B cell (primary cell): ENCODE data around the gene SCN3B. TPM values are rescaled to one million over a fixed set of nuclear protein-coding genes. Genes with fewer than 3 reads are reported as not detected.

Source experiments
- ATAC-seq: fragments of 200-7000 bp; cut with Tn5 transposase; one replicate; pipeline ENCODE4 v1.10.0; 2021; ENCODE audit warnings: low read depth, mild to moderate bottlenecking, moderate number of reproducible peaks, moderate library complexity
- CTCF ChIA-PET: fragments of 350-600 bp; sonication (Branson Sonifier 250); formaldehyde crosslinking; loops from one replicate; lab custom pipeline; 2021; ENCODE audit warnings: antibody characterized with exemption, inconsistent platforms; lab: Charles Lee
- POLR2A ChIA-PET: fragments of 350-600 bp; sonication (Branson Sonifier 250); formaldehyde crosslinking; loops from one replicate; lab custom pipeline; 2021; ENCODE audit warnings: antibody characterized with exemption; lab: Charles Lee
- DNase-seq: peaks from one replicate; pipeline ENCODE4 v3.0.0; 2013
- H2AFZ ChIP-seq: 2 replicates; pipeline ENCODE4 v1.6.1; 2012; ENCODE audit warnings: mild to moderate bottlenecking, low read depth, low read length; ENCODE audit not compliant: insufficient read depth, poor library complexity, severe bottlenecking
- H3K27ac ChIP-seq, 2 donors: 1 replicate in 1 of 2; 2 replicates in 1 of 2; pipeline ENCODE4 v1.5.1; 2012 to 2013; ENCODE audit warnings: low read length in 2 of 2, mild to moderate bottlenecking in 2 of 2, moderate library complexity in 1 of 2
- H3K27me3 ChIP-seq, 4 experiments: fragments of 200-600 bp in 1 of 4; sonication (generic) in 1 of 4; replicated peaks in 1 of 4; 1 replicate in 2 of 4; 2 replicates in 2 of 4; pipeline versions ENCODE4 v1.6.1 to v1.7.0; 2013 to 2016; ENCODE audit warnings: low read length in 3 of 4, mild to moderate bottlenecking in 2 of 4, mixed read lengths in 1 of 4, moderate library complexity in 1 of 4; ENCODE audit not compliant: insufficient read depth in 4 of 4, control insufficient read depth in 3 of 4; ENCODE audit errors: control extremely low read depth in 1 of 4
- H3K36me3 ChIP-seq, 2 experiments: replicated peaks in 1 of 2; 1 replicate in 1 of 2; 2 replicates in 1 of 2; pipeline versions ENCODE4 v1.6.1 to v1.7.1; 2013; ENCODE audit warnings: low read length in 1 of 2; ENCODE audit not compliant: insufficient read depth in 2 of 2, control insufficient read depth in 1 of 2; ENCODE audit errors: control extremely low read depth in 1 of 2, extremely low read depth in 1 of 2
- H3K4me1 ChIP-seq, 2 donors: fragments of 200-600 bp in 1 of 2; sonication (generic) in 1 of 2; 1 replicate in 1 of 2; 2 replicates in 1 of 2; pipeline versions ENCODE4 v1.5.1 to v1.6.1; 2013 to 2017; ENCODE audit warnings: low read length in 2 of 2; ENCODE audit not compliant: control insufficient read depth in 2 of 2, insufficient read depth in 2 of 2
- H3K4me2 ChIP-seq: replicated peaks from 2 replicates; pipeline ENCODE3; 2012; ENCODE audit warnings: mild to moderate bottlenecking, low read depth, low read length; ENCODE audit not compliant: poor library complexity, severe bottlenecking
- H3K4me3 ChIP-seq, 5 experiments: fragments of 200-600 bp in 1 of 5; sonication (generic) in 1 of 5; 1 replicate in 3 of 5; 2 replicates in 2 of 5; pipeline versions ENCODE4 v1.5.1 to v1.7.0; 2011 to 2016; ENCODE audit warnings: low read length in 4 of 5, mild to moderate bottlenecking in 4 of 5, low read depth in 2 of 5, control low read depth in 1 of 5, moderate library complexity in 1 of 5; ENCODE audit not compliant: insufficient read depth in 1 of 5; ENCODE audit errors: control extremely low read depth in 1 of 5, extremely low read depth in 1 of 5
- H3K79me2 ChIP-seq: fragments of 200-600 bp; sonication (generic); one replicate; pipeline ENCODE4 v1.6.0; 2016; ENCODE audit warnings: low read length; ENCODE audit not compliant: control insufficient read depth, insufficient read depth
- H3K9ac ChIP-seq: fragments of 200-600 bp; sonication (generic); 2 replicates; pipeline ENCODE4 v1.6.1; 2017; ENCODE audit warnings: mild to moderate bottlenecking, low read length, moderate library complexity
- H3K9me3 ChIP-seq, 3 donors: one replicate each; pipeline versions ENCODE4 v1.6.1 to v1.7.1; 2013; ENCODE audit warnings: low read length in 2 of 3; ENCODE audit not compliant: control insufficient read depth in 2 of 3, insufficient read depth in 1 of 3; ENCODE audit errors: control extremely low read depth in 1 of 3
- H4K20me1 ChIP-seq: 2 replicates; pipeline ENCODE4 v1.6.0; 2012; ENCODE audit warnings: mild to moderate bottlenecking, low read length; ENCODE audit not compliant: insufficient read depth, control insufficient read depth, poor library complexity, severe bottlenecking
- H3K27ac Mint-ChIP-seq: one replicate; pipeline ENCODE4 v1.8.0; 2021; ENCODE audit warnings: mixed read lengths
- H3K27me3 Mint-ChIP-seq: one replicate; pipeline ENCODE4 v1.8.0; 2021; ENCODE audit warnings: mixed read lengths
- H3K4me1 Mint-ChIP-seq: one replicate; pipeline ENCODE4 v1.8.0; 2021; ENCODE audit warnings: mixed read lengths
- H3K4me3 Mint-ChIP-seq: one replicate; pipeline ENCODE4 v1.8.0; 2021; ENCODE audit warnings: mixed read lengths
- H3K9me3 Mint-ChIP-seq: one replicate; pipeline ENCODE4 v1.8.0; 2022; ENCODE audit warnings: mixed read lengths; ENCODE audit not compliant: insufficient read depth
- EZH2 ChIP-seq: IDR thresholded peaks from 2 replicates; pipeline ENCODE4 v1.6.1; 2012; ENCODE audit warnings: borderline replicate concordance, low read depth, mild to moderate bottlenecking, moderate library complexity, low read length; ENCODE audit not compliant: insufficient read depth, poor library complexity, severe bottlenecking
- WGBS: methylation state at CpG from one replicate; pipeline ENCODE4 v1.1.5; 2013; ENCODE audit warnings: missing lambda C conversion rate; ENCODE audit not compliant: insufficient coverage; 5-methylcytosine and 5-hydroxymethylcytosine counted together
- intact Hi-C: fragments of 100-400 bp; cut with micrococcal nuclease; formaldehyde crosslinking; loops from one replicate; pipeline ENCODE4 v1.10.0; 2022
- polyA plus RNA-seq: library from polyadenylated mRNA; depleted of rRNA; stranded (reverse); fragments of >200 nt; gene quantifications from 2 replicates; pipeline ENCODE4 v1.2.3, GENCODE V29; 2012
- total RNA-seq, 2 donors: library from RNA; stranded (reverse); fragments of 120-200 nt in 1 of 2; gene quantifications; 1 replicate in 1 of 2; 2 replicates in 1 of 2; pipeline versions ENCODE4 v1.2.3 to v1.2.4, GENCODE V29; 2013 to 2022
- TF ChIP-seq, protein P1 (sequence below): fragments of 200-600 bp; IDR thresholded peaks from one replicate; pipeline ENCODE4 v1.8.0; 2022; ENCODE audit warnings: antibody characterized with exemption, mild to moderate bottlenecking

SCN3B gene
- total and polyA plus RNA-seq, 2 donors (not counting 1 experiment from before 2014, with no cell fraction given) = not detected

DNA sequence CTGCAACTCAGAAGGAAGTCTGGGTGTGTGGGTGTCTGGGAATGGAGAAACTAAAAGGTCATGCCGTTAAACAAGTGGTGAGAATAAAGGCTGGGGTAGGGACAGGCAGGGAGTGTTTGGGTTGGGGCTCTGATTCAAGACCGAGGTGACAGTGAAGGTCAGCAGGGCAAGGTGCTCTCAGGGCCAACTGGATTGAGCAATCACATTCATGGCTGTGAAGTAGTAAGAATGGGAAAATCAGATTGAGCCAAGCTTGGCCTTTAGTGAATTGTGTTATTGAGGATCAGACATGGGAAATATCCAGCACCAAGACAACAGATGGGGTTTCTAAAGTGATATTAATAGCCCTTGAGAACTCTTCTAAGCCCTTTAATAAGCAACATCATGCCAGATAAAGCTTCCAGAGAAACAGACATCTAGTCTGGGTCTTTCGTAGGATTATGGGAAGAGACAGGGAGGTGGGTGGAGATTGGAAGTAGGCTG lies 24.3 kb downstream of the SCN3B start:
- Histone ChIP-seq H4K20me1 (no peaks in the 10 kb centered on the region), H3K9me3 (no peaks in the 10 kb centered on the region), H3K4me2 (no peak overlapping the region), H3K27ac (no peak overlapping the region), H3K4me1 (no peaks in the 10 kb centered on the region), H3K4me3 (no peak overlapping the region), H3K9ac (no peak overlapping the region), H3K27me3 (no peaks in the 10 kb centered on the region), H3K79me2 (no peaks in the 10 kb centered on the region), H2AFZ (no peak overlapping the region), H3K36me3 (no peaks in the 10 kb centered on the region)
- ChIA-PET POLR2A (no interaction called here), CTCF (no interaction called here)
- DNase-seq (no peak), ATAC-seq (no peak)
- WGBS = 69% methylated on average over 2 of the region's 3 CpGs
- Mint-ChIP-seq H3K9me3 (no peaks in the 10 kb centered on the region), H3K27ac (no peak overlapping the region), H3K4me3 (no peak overlapping the region), H3K4me1 (no peaks in the 10 kb centered on the region), H3K27me3 (peaks cover 16% of the 10 kb centered on the region)
- TF ChIP-seq EZH2 = no peak
- TF ChIP-seq, protein P1, sequence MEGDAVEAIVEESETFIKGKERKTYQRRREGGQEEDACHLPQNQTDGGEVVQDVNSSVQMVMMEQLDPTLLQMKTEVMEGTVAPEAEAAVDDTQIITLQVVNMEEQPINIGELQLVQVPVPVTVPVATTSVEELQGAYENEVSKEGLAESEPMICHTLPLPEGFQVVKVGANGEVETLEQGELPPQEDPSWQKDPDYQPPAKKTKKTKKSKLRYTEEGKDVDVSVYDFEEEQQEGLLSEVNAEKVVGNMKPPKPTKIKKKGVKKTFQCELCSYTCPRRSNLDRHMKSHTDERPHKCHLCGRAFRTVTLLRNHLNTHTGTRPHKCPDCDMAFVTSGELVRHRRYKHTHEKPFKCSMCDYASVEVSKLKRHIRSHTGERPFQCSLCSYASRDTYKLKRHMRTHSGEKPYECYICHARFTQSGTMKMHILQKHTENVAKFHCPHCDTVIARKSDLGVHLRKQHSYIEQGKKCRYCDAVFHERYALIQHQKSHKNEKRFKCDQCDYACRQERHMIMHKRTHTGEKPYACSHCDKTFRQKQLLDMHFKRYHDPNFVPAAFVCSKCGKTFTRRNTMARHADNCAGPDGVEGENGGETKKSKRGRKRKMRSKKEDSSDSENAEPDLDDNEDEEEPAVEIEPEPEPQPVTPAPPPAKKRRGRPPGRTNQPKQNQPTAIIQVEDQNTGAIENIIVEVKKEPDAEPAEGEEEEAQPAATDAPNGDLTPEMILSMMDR = no peak
- intact Hi-C loops = no loop called here

DNA sequence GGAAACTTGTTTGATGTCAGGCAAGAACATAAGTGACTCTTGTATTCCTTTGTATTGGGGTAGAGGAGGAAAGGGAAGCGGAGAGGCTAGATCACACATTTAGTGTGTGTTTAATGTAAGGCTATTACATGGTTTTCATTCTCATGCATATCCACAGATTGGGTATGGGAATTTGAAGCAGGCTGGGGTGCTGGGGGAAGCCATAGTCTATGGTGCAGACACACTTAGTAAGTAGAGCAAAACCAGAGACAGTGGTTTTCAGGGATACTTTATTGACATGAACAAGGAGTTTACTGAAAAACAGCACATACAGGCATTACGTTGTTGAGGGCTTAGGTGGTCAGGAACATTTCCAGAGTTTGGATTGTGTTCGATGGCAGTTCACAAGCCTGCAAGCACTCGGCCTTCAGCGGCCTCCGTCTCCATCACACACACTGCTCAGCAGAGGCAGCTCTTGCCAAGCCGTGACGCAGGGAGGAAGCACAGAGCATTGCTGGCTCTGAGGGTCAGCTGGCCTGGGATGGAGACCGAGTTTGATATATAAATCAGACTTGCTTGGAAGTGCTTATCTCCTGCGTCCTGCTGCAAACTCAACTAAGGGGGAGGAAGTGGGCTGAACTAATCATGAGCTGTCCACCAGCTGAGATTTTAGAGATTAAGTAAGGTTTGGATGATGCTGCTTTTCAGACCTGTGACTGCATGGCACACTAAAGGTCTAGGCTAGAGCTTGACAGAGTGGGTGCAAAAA lies 25.3 kb downstream of the SCN3B start:
- Histone ChIP-seq H4K20me1 (no peaks in the 10 kb centered on the region), H2AFZ (no peak overlapping the region), H3K9me3 (no peaks in the 10 kb centered on the region), H3K36me3 (no peaks in the 10 kb centered on the region), H3K4me1 (no peaks in the 10 kb centered on the region), H3K4me3 (no peak overlapping the region), H3K4me2 (no peak overlapping the region), H3K9ac (no peak overlapping the region), H3K79me2 (no peaks in the 10 kb centered on the region), H3K27ac (no peak overlapping the region), H3K27me3 (no peaks in the 10 kb centered on the region)
- Mint-ChIP-seq H3K4me3 (no peak overlapping the region), H3K27me3 (peaks cover 10% of the 10 kb centered on the region), H3K4me1 (no peaks in the 10 kb centered on the region), H3K9me3 (no peaks in the 10 kb centered on the region), H3K27ac (no peak overlapping the region)
- POLR2A ChIA-PET = no interaction called here
- DNase-seq = no peak
- intact Hi-C loops = no loop called here
- CTCF ChIA-PET = no interaction called here
- no peak for ATAC-seq
- TF ChIP-seq EZH2 = no peak
- TF ChIP-seq, protein P1 = no peak
- WGBS = 24% methylated on average over 9 of the region's 10 CpGs
